ENCODE results near the gene STX1A. TPM values are rescaled to one million over a fixed set of nuclear protein-coding genes. Genes with fewer than 3 reads are reported as not detected.

STX1A gene
- total and polyA plus RNA-seq, 2 of the 13 experiments (the other 11 are each of a cell fraction or from before 2014, with no cell fraction given) = 6.1 to 12.2 TPM

DNA sequence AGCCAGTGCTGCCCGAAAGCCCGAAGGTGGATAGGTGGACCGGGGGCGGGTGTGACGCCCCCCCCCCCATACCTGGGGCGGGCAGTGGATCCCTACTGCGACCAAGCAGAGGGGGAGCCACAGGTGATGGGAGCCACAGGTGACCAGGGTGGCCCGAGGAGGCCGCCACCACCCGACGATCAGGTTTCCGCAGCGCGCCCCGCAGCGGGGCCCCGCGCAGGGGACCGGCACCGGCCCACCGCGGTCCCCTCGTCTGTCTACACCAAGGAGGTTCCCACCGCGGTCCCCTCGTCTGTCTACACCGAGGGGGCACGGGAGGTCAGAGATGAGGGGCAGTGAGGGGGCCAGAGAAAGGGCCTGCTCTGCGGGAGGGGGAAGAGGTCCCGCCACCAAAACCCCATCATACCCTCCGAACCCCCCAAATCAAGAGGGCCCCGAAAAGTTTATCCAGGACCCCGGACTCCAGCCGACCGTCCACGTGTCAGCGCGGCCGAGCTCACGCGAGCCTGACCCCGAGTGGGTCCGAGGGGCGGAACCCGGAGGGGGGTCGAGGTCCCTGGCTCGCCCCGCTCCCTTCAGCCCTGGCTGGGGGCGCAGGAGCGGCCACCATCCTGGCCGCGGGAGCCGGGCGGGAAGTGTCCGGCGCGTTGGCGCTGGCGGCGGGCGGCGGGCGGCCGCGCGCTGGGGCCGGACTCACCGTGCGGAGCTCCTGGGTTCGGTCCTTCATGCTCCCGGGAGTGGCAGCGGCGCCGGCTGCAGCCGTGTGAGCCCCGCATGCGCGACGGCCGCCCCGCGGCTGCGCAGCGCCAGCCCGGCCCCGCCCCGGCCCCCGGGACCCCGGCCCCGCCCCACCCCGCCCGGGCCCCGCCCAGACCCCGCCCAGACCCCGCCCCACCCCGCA, at the start of gene STX1A (continued):
- TF ChIP-seq, protein P1, sequence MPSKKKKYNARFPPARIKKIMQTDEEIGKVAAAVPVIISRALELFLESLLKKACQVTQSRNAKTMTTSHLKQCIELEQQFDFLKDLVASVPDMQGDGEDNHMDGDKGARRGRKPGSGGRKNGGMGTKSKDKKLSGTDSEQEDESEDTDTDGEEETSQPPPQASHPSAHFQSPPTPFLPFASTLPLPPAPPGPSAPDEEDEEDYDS (CRISPR knock-in tag; IDR thresholded peaks at IDR 0.05) = no peak
- TF ChIP-seq, protein P2, sequence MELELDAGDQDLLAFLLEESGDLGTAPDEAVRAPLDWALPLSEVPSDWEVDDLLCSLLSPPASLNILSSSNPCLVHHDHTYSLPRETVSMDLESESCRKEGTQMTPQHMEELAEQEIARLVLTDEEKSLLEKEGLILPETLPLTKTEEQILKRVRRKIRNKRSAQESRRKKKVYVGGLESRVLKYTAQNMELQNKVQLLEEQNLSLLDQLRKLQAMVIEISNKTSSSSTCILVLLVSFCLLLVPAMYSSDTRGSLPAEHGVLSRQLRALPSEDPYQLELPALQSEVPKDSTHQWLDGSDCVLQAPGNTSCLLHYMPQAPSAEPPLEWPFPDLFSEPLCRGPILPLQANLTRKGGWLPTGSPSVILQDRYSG (CRISPR knock-in tag; IDR thresholded peaks at IDR 0.05) = no peak
- TF ChIP-seq, protein P3, sequence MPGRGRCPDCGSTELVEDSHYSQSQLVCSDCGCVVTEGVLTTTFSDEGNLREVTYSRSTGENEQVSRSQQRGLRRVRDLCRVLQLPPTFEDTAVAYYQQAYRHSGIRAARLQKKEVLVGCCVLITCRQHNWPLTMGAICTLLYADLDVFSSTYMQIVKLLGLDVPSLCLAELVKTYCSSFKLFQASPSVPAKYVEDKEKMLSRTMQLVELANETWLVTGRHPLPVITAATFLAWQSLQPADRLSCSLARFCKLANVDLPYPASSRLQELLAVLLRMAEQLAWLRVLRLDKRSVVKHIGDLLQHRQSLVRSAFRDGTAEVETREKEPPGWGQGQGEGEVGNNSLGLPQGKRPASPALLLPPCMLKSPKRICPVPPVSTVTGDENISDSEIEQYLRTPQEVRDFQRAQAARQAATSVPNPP (CRISPR knock-in tag; IDR thresholded peaks at IDR 0.05) = no peak
- TF ChIP-seq GABPA (IDR thresholded peaks at IDR 0.05; ENCODE audit: low read depth, low read length) (no peak), GABPA (CRISPR knock-in tag; IDR thresholded peaks at IDR 0.05; ENCODE audit: low read depth) (no peak), EEA1 (CRISPR knock-in tag; IDR thresholded peaks at IDR 0.05; ENCODE audit: borderline replicate concordance) (no peak), KDM2A (CRISPR knock-in tag; IDR thresholded peaks at IDR 0.05; ENCODE audit: borderline replicate concordance, low read depth) (no peak), NPAS2 (CRISPR knock-in tag; IDR thresholded peaks at IDR 0.05; ENCODE audit: borderline replicate concordance) (no peak), ZNF484 (CRISPR knock-in tag; IDR thresholded peaks at IDR 0.05; ENCODE audit: borderline replicate concordance, low read depth) (no peak), ELF3 (CRISPR knock-in tag; IDR thresholded peaks at IDR 0.05) (no peak), ZNF772 (CRISPR knock-in tag; IDR thresholded peaks at IDR 0.05) (no peak; the same call in 1 of the 2 replicates), HES4 (CRISPR knock-in tag; IDR thresholded peaks at IDR 0.05; ENCODE audit: borderline replicate concordance) (no peak; the same call in 1 of the 2 replicates), HNF4G (IDR thresholded peaks at IDR 0.05; ENCODE audit: borderline replicate concordance, low read depth, low read length) (no peak), HNF4G (CRISPR knock-in tag; IDR thresholded peaks at IDR 0.05; ENCODE audit: borderline replicate concordance, low read depth) (0 out of 2 replicates have a peak, but pooled peaks have one; percentile 28), RFX3 (CRISPR knock-in tag; IDR thresholded peaks at IDR 0.05) (no peak), KAT8 (CRISPR knock-in tag; IDR thresholded peaks at IDR 0.05) (no peak), RBFOX2 (IDR thresholded peaks at IDR 0.05; ENCODE audit: low read depth, low read length) (peak; percentile 63), SATB2 (CRISPR knock-in tag; IDR thresholded peaks at IDR 0.05) (no peak), SAP130 (CRISPR knock-in tag; IDR thresholded peaks at IDR 0.05; ENCODE audit: low read depth) (0 out of 2 replicates have a peak, but pooled peaks have one; percentile 31)
- TF ChIP-seq, protein P4, sequence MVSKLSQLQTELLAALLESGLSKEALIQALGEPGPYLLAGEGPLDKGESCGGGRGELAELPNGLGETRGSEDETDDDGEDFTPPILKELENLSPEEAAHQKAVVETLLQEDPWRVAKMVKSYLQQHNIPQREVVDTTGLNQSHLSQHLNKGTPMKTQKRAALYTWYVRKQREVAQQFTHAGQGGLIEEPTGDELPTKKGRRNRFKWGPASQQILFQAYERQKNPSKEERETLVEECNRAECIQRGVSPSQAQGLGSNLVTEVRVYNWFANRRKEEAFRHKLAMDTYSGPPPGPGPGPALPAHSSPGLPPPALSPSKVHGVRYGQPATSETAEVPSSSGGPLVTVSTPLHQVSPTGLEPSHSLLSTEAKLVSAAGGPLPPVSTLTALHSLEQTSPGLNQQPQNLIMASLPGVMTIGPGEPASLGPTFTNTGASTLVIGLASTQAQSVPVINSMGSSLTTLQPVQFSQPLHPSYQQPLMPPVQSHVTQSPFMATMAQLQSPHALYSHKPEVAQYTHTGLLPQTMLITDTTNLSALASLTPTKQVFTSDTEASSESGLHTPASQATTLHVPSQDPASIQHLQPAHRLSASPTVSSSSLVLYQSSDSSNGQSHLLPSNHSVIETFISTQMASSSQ (IDR thresholded peaks at IDR 0.05; ENCODE audit: low read depth) = no peak
- TF ChIP-seq, protein P4 (CRISPR knock-in tag; IDR thresholded peaks at IDR 0.05; ENCODE audit: borderline replicate concordance) = no peak
- TF ChIP-seq, protein P5, sequence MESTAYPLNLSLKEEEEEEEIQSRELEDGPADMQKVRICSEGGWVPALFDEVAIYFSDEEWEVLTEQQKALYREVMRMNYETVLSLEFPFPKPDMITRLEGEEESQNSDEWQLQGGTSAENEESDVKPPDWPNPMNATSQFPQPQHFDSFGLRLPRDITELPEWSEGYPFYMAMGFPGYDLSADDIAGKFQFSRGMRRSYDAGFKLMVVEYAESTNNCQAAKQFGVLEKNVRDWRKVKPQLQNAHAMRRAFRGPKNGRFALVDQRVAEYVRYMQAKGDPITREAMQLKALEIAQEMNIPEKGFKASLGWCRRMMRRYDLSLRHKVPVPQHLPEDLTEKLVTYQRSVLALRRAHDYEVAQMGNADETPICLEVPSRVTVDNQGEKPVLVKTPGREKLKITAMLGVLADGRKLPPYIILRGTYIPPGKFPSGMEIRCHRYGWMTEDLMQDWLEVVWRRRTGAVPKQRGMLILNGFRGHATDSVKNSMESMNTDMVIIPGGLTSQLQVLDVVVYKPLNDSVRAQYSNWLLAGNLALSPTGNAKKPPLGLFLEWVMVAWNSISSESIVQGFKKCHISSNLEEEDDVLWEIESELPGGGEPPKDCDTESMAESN (CRISPR knock-in tag; conservative IDR thresholded peaks at IDR 0.05) = no peak
